Gastroesophageal sphincter (tissue), 3 donors: ENCODE data around the gene ERC1.

Source experiments
- CTCF ChIP-seq, 4 experiments: fragments of 200-600 bp in 2 of 4; fragments of 450-650 bp in 2 of 4; sonication (generic) in 1 of 4; IDR thresholded peaks; one replicate each; pipeline ENCODE4 v1.5.1; 2017 to 2019; ENCODE audit warnings: antibody characterized with exemption in 4 of 4, mild to moderate bottlenecking in 2 of 4, moderate library complexity in 2 of 4
- EP300 ChIP-seq: sonication (generic); formaldehyde crosslinking; IDR thresholded peaks from one replicate; pipeline ENCODE4 v1.6.1; 2017; ENCODE audit warnings: antibody characterized with exemption, mild to moderate bottlenecking

GRCh38 chr12:1220127-1221092, 229.4 kb downstream of the ERC1 start:
- no peak for TF ChIP-seq CTCF (IDR thresholded peaks at IDR 0.05)
- TF ChIP-seq EP300 = no peak
